Gastroesophageal sphincter (tissue), 4 donors: ENCODE results near the gene E2F3. TPM values are rescaled to one million over a fixed set of nuclear protein-coding genes. Genes with fewer than 3 reads are reported as not detected.
A peak's percentile ranks its signal among the peaks of the same experiment; 100 is the strongest.

Experiments
- ATAC-seq: fragments of 150-250 bp; one replicate; pipeline ENCODE4 v1.9.1; 2016; ENCODE audit warnings: mild to moderate bottlenecking, moderate library complexity
- H3K27ac ChIP-seq, 4 donors: fragments of 200-600 bp; sonication (generic) in 3 of 4; 1 replicate in 3 of 4; 2 replicates in 1 of 4; pipeline ENCODE4 v1.5.1; 2016 to 2019
- H3K27me3 ChIP-seq: fragments of 200-600 bp; sonication (generic); one replicate; pipeline ENCODE4 v1.5.1; 2019
- H3K36me3 ChIP-seq, 2 donors: fragments of 200-600 bp; sonication (generic); one replicate each; pipeline ENCODE4 v1.5.1; 2019; ENCODE audit warnings: control low read depth in 1 of 2
- H3K4me1 ChIP-seq, 3 donors: fragments of 200-600 bp; sonication (generic); 1 replicate in 2 of 3; 2 replicates in 1 of 3; pipeline ENCODE4 v1.5.1; 2016 to 2019; ENCODE audit warnings: control low read depth in 2 of 3
- H3K4me3 ChIP-seq, 2 donors: fragments of 200-600 bp; sonication (generic); one replicate each; pipeline ENCODE4 v1.5.1; 2019; ENCODE audit warnings: mild to moderate bottlenecking in 1 of 2, moderate library complexity in 1 of 2
- H3K9me3 ChIP-seq, 3 donors: fragments of 200-600 bp; sonication (generic); one replicate each; pipeline ENCODE4 v1.5.1; 2017 to 2019; ENCODE audit warnings: control low read depth in 2 of 3
- CTCF ChIP-seq, 4 experiments: fragments of 200-600 bp in 2 of 4; fragments of 450-650 bp in 2 of 4; sonication (generic) in 1 of 4; IDR thresholded peaks; one replicate each; pipeline ENCODE4 v1.5.1; 2017 to 2019; ENCODE audit warnings: antibody characterized with exemption in 4 of 4, mild to moderate bottlenecking in 2 of 4, moderate library complexity in 2 of 4
- EP300 ChIP-seq: sonication (generic); formaldehyde crosslinking; IDR thresholded peaks from one replicate; pipeline ENCODE4 v1.6.1; 2017; ENCODE audit warnings: antibody characterized with exemption, mild to moderate bottlenecking
- POLR2A ChIP-seq, 2 donors: fragments of 450-650 bp; IDR thresholded peaks; one replicate each; pipeline ENCODE4 v1.6.1; 2017; ENCODE audit warnings: antibody characterized with exemption in 2 of 2, mild to moderate bottlenecking in 2 of 2, moderate library complexity in 1 of 2
- POLR2AphosphoS5 ChIP-seq: sonication (generic); formaldehyde crosslinking; IDR thresholded peaks from one replicate; pipeline ENCODE4 v1.6.1; 2017; ENCODE audit warnings: antibody characterized with exemption
- WGBS, 2 donors: methylation state at CpG; one replicate each; pipeline ENCODE4 v1.1.5; 2018; ENCODE audit warnings: low coverage in 1 of 2; 5-methylcytosine and 5-hydroxymethylcytosine counted together
- total RNA-seq, 4 donors: library from RNA; depleted of rRNA; stranded (reverse); fragments of >200 nt; gene quantifications; one replicate each; pipeline ENCODE4 v1.1.0, GENCODE V29; 2016

E2F3 gene
- total RNA-seq, 4 donors from 2014 or later: 3.4 to 6.5 (median 5.2) TPM

GRCh38 chr6:20402092-20402341, 338 bp downstream of the E2F3 start:
- WGBS, 2 donors: 0% methylated on average over 1 to 11 of the region's 15 CpGs
- H3K27ac ChIP-seq: peak overlapping the region in 3 of 4 donors; percentile 85 to 92 (median 86)
- TF ChIP-seq POLR2AphosphoS5 (no peak), CTCF (IDR thresholded peaks at IDR 0.05) (no peak), POLR2A (IDR thresholded peaks at IDR 0.05) (no peak)
- no peak for ATAC-seq
- H3K36me3 ChIP-seq: no peaks in the 10 kb centered on the region
- peaks cover 0 to 19% (median 3%) of the 10 kb centered on the region in 3 donors for H3K4me1 ChIP-seq
- H3K4me3 ChIP-seq: peak overlapping the region; percentile 64 to 87
- H3K9me3 ChIP-seq: no peaks in the 10 kb centered on the region
- no peaks in the 10 kb centered on the region for H3K27me3 ChIP-seq

GRCh38 chr6:20402342-20403069, 827 bp downstream of the E2F3 start:
- 2% methylated on average over 12 of the region's 73 CpGs; no CpG with 5 or more reads in 1 of the 2 donors for WGBS, 2 donors
- H3K27ac ChIP-seq: peak overlapping the region; percentile 3 to 92 (median 86)
- H3K36me3 ChIP-seq: no peaks in the 10 kb centered on the region
- TF ChIP-seq EP300 (no peak), POLR2AphosphoS5 (no peak), POLR2A (IDR thresholded peaks at IDR 0.05) (no peak), CTCF (IDR thresholded peaks at IDR 0.05) (no peak)
- H3K4me1 ChIP-seq: peaks cover 0 to 19% (median 3%) of the 10 kb centered on the region in 3 donors
- peak overlapping the region; percentile 64 to 87 for H3K4me3 ChIP-seq
- no peaks in the 10 kb centered on the region for H3K27me3 ChIP-seq
- no peaks in the 10 kb centered on the region for H3K9me3 ChIP-seq
- ATAC-seq: no peak

- Histone ChIP-seq H3K4me1 (peaks cover 0 to 19% (median 3%) of the 10 kb centered on the region in 3 donors), H3K36me3 (no peaks in the 10 kb centered on the region), H3K27ac (peak overlapping the region; percentile 30 to 92 (median 86)), H3K27me3 (no peaks in the 10 kb centered on the region), H3K4me3 (peak overlapping the region; percentile 64 to 87), H3K9me3 (no peaks in the 10 kb centered on the region)
- ATAC-seq: peak; percentile 40
- 0% methylated on average over 17 of the region's 72 CpGs; no CpG with 5 or more reads in 1 of the 2 donors for WGBS, 2 donors
- TF ChIP-seq CTCF (IDR thresholded peaks at IDR 0.05): no peak
- peak; percentile 60 for TF ChIP-seq POLR2AphosphoS5
- TF ChIP-seq EP300: no peak
- TF ChIP-seq POLR2A (IDR thresholded peaks at IDR 0.05): peak; percentile 18 to 30
Observed at GRCh38 chr6:20403070-20403765, 1.5 kb downstream of the E2F3 start.

DNA sequence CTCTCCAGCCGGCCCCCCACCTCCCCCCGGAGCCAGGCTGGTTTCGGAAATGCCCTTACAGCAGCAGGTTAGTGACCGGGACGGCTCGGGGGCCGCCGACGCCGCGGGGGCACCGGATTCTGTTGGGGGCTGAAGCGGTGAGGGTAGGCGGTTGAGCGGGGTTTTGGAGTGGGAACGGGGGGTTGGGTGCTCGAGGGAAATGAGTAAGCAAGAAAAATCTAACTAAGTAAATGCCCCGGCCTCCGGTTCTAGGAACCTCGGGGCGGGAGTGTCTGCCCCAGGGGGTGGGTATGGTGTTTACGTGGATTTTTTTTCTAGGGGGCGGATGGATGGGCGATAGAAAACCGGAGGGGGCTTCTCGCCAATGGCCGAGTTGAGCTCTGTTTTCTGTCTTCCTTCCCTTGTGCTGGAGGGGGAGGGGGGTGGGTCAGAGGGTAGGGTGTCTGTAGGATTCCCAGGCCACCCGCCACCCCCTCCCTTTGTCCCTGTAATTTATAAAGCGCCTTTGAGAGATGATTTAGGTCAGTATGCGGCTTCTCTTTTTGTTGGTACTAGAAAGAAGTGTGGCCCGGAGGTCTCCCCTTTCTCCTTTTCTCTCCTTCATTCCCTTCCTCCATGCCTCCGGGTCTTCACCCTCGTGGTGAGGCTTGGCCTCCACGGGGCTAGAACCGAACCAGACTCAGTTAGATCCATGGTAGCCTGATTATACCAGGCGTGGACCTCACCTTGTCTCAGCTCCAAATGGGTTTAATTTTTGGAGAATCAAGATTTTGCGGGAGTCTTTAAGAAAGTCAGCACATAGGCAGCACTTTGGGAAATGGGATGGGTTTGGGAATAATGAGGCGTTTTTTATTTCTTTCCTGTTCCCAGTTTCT, 2.3 kb downstream of the E2F3 start:
- TF ChIP-seq CTCF (IDR thresholded peaks at IDR 0.05): no peak
- peaks cover 0 to 19% (median 3%) of the 10 kb centered on the region in 3 donors for H3K4me1 ChIP-seq
- H3K27ac ChIP-seq: peak overlapping the region; percentile 30 to 92 (median 86)
- H3K4me3 ChIP-seq: peak overlapping the region; percentile 64 to 87
- ATAC-seq: no peak
- 0% methylated on average over 7 to 18 of the region's 38 CpGs for WGBS, 2 donors
- no peaks in the 10 kb centered on the region for H3K36me3 ChIP-seq
- H3K9me3 ChIP-seq: no peaks in the 10 kb centered on the region
- no peaks in the 10 kb centered on the region for H3K27me3 ChIP-seq
